Memory B cell (primary cell): ENCODE data around the gene SCN4A.
"Not testable (repeated sequence)": the region's sequence is repeated elsewhere in the genome, so short reads cannot be mapped to it uniquely, and the experiment has no call there.

Experiments used
- ATAC-seq: fragments of 150-1000 bp; cut with Tn5 transposase; 2 replicates; pipeline ENCODE4 v1.10.0; 2021; ENCODE audit warnings: low read depth, mild to moderate bottlenecking, moderate library complexity
- DNase-seq, 2 donors: peaks; one replicate each; pipeline ENCODE4 v3.0.0; 2022; ENCODE audit warnings: low spot score in 2 of 2
- H3K27ac Mint-ChIP-seq: one replicate; pipeline ENCODE4 v1.8.0; 2022; ENCODE audit warnings: mild to moderate bottlenecking, moderate library complexity, mixed read lengths
- H3K27me3 Mint-ChIP-seq: one replicate; pipeline ENCODE4 v1.8.0; 2022; ENCODE audit warnings: mixed read lengths
- H3K36me3 Mint-ChIP-seq: one replicate; pipeline ENCODE4 v1.8.0; 2022; ENCODE audit warnings: mild to moderate bottlenecking, mixed read lengths
- H3K4me1 Mint-ChIP-seq: one replicate; pipeline ENCODE4 v1.8.0; 2022; ENCODE audit warnings: mixed read lengths
- H3K4me3 Mint-ChIP-seq: one replicate; pipeline ENCODE4 v1.8.0; 2022; ENCODE audit warnings: mild to moderate bottlenecking, moderate library complexity, mixed read lengths
- H3K9me3 Mint-ChIP-seq: one replicate; pipeline ENCODE4 v1.8.0; 2022; ENCODE audit warnings: mixed read lengths

SCN4A gene

DNA sequence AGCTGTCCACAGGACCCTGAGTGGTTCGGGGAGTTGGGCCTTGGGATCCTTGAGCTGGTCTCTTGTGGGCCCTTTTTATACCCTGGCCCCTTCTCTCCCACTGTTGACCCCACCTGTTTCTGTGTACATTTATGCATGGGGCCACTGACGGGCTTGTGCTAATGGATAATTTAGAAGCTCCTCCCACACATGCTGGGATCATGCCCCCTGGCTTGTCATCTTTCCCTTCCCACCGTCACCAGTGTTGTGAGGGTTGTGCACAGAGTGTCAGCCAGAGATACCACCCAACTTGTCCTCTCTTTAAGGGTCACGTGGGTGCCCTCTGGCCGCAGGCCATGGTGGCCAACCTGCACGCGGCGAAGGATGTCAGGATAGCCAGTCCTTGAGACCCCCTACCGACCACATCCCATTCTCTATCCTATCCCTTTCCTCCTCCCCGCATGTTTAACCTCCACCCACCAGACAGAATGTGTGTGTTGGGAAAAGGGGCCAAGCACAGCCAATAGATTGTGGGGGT is 53.9 kb downstream of the SCN4A start, which contains the start of gene GH1:
TSS of gene GH1 (minus strand) at position 51 of the 517 bp plus-strand sequence. CDS start 63 bp downstream, outside the sequence.
- not testable (repeated sequence) for ATAC-seq, H3K36me3 Mint-ChIP-seq, DNase-seq, H3K9me3 Mint-ChIP-seq, H3K27me3 Mint-ChIP-seq
- peak within 1 kb of the TSS; percentile 9 for H3K27ac Mint-ChIP-seq
- H3K4me1 Mint-ChIP-seq = peaks cover 40% of the 10 kb centered on the region
- H3K4me3 Mint-ChIP-seq = peak within 1 kb of the TSS; percentile 75

- Mint-ChIP-seq H3K9me3 (no peaks in the 10 kb centered on the region), H3K27me3 (no peaks in the 10 kb centered on the region), H3K36me3 (no peaks in the 10 kb centered on the region), H3K27ac (no peak overlapping the region), H3K4me1 (peaks cover 37% of the 10 kb centered on the region), H3K4me3 (no peak overlapping the region)
- DNase-seq = no peak
- ATAC-seq = no peak
Measured at GRCh38 chr17:63918305-63918704, 54.4 kb downstream of the SCN4A start.

GRCh38 chr17:63917646-63918045 is 55.1 kb downstream of the SCN4A start:
- Mint-ChIP-seq H3K36me3 (no peaks in the 10 kb centered on the region), H3K4me1 (peaks cover 36% of the 10 kb centered on the region), H3K4me3 (no peak overlapping the region), H3K27ac (no peak overlapping the region), H3K9me3 (no peaks in the 10 kb centered on the region), H3K27me3 (no peaks in the 10 kb centered on the region)
- DNase-seq (no peak), ATAC-seq (no peak)

- H3K36me3 Mint-ChIP-seq, H3K27ac Mint-ChIP-seq, H3K4me3 Mint-ChIP-seq, H3K27me3 Mint-ChIP-seq, DNase-seq, ATAC-seq, H3K9me3 Mint-ChIP-seq: not testable (repeated sequence)
- peaks cover 33% of the 10 kb centered on the region for H3K4me1 Mint-ChIP-seq
Measured at GRCh38 chr17:63917206-63917605, 55.5 kb downstream of the SCN4A start.

- no peaks in the 10 kb centered on the region for H3K27me3 Mint-ChIP-seq
- peaks cover 33% of the 10 kb centered on the region for H3K4me1 Mint-ChIP-seq
- DNase-seq (no peak), ATAC-seq (no peak)
- no peaks in the 10 kb centered on the region for H3K9me3 Mint-ChIP-seq
- peak overlapping the region; percentile 31 for H3K27ac Mint-ChIP-seq
- no peak overlapping the region for H3K4me3 Mint-ChIP-seq
- H3K36me3 Mint-ChIP-seq = no peaks in the 10 kb centered on the region
Measured at GRCh38 chr17:63916566-63917185, 56.0 kb downstream of the SCN4A start.

DNA sequence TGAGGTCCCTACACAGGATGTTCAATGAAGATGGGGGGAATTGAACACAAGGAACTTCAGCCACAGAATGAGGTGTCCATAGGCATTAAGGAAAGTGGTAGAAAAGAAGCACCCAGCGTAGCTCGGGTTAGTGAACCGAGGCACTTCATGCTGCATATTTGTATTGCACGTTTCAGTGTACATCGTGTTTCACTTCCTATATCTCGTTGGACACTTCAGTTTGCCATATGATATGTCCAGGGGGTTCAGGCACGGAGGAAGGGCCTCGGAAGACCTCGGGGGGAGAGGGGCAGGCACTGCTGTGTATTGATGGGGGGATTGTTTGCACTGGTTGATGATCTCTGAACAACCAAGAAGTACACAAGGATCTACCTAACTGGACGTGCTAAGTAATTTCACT is 57.0 kb downstream of the SCN4A start:
- H3K36me3 Mint-ChIP-seq, H3K9me3 Mint-ChIP-seq, DNase-seq, H3K27me3 Mint-ChIP-seq: not testable (repeated sequence)
- H3K4me1 Mint-ChIP-seq = peaks cover 36% of the 10 kb centered on the region
- peak overlapping the region; percentile 77 for H3K4me3 Mint-ChIP-seq
- ATAC-seq = peak; percentile 67
- peak overlapping the region; percentile 31 for H3K27ac Mint-ChIP-seq

GRCh38 chr17:63914471-63914870 is 58.2 kb downstream of the SCN4A start:
- H3K4me3 Mint-ChIP-seq = no peak overlapping the region
- H3K27me3 Mint-ChIP-seq = peaks cover 4% of the 10 kb centered on the region
- H3K4me1 Mint-ChIP-seq = peaks cover 28% of the 10 kb centered on the region
- DNase-seq = no peak
- no peak overlapping the region for H3K27ac Mint-ChIP-seq
- no peaks in the 10 kb centered on the region for H3K36me3 Mint-ChIP-seq
- ATAC-seq = no peak
- H3K9me3 Mint-ChIP-seq = no peaks in the 10 kb centered on the region

DNA sequence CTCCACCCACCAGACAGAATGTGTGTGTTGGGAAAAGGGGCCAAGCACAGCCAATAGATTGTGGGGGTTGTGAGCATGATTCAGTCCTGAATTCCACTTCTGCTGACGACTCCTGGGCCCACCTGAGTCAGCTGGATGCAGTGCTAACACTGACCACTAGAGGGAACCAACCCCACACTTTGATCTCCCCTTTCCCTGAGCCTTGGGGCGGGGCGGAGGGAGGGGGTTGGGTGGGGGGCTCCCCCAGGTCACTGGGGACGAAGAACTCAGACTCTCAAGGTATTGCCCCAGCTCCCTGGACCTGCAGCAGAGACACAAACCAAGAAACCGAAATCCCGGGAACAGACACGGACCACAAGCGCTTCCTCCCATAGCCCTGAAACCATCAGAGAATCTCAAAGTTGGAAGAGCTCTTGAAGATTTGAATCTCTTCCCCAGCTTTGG is 61.0 kb downstream of the SCN4A start:
- no peak overlapping the region for H3K4me3 Mint-ChIP-seq
- H3K9me3 Mint-ChIP-seq = no peaks in the 10 kb centered on the region
- H3K27ac Mint-ChIP-seq = no peak overlapping the region
- H3K27me3 Mint-ChIP-seq = peaks cover 4% of the 10 kb centered on the region
- H3K4me1 Mint-ChIP-seq = peaks cover 23% of the 10 kb centered on the region
- ATAC-seq (peak; percentile 54), DNase-seq (peak; percentile 76 to 80)
- H3K36me3 Mint-ChIP-seq = no peaks in the 10 kb centered on the region

- Mint-ChIP-seq H3K27me3 (peaks cover 4% of the 10 kb centered on the region), H3K4me3 (no peak within 1 kb of the TSS), H3K9me3 (no peaks in the 10 kb centered on the region), H3K36me3 (no peaks in the 10 kb centered on the region), H3K27ac (no peak within 1 kb of the TSS), H3K4me1 (peaks cover 18% of the 10 kb centered on the region)
- ATAC-seq = no peak
- no peak for DNase-seq
Measured at GRCh38 chr17:63911041-63911635, 61.6 kb downstream of the SCN4A start, which contains the start of gene CSHL1. TSS of gene CSHL1 (minus strand) at chr17:63911258. CDS start at chr17:63911196, 62 bp downstream.

GRCh38 chr17:63910096-63910495 is 62.6 kb downstream of the SCN4A start:
- H3K36me3 Mint-ChIP-seq = no peaks in the 10 kb centered on the region

GRCh38 chr17:63909586-63909985 is 63.1 kb downstream of the SCN4A start:
- not testable (repeated sequence) for H3K27me3 Mint-ChIP-seq, H3K4me3 Mint-ChIP-seq, H3K27ac Mint-ChIP-seq, H3K4me1 Mint-ChIP-seq, H3K36me3 Mint-ChIP-seq, DNase-seq, ATAC-seq, H3K9me3 Mint-ChIP-seq

More at GRCh38 chr17:63910096-63910495, 62.6 kb downstream of the SCN4A start:
- H3K4me1 Mint-ChIP-seq = peaks cover 10% of the 10 kb centered on the region
- no peak for DNase-seq
- no peak for ATAC-seq
- H3K9me3 Mint-ChIP-seq = no peaks in the 10 kb centered on the region
- H3K27me3 Mint-ChIP-seq = peaks cover 4% of the 10 kb centered on the region
- H3K4me3 Mint-ChIP-seq = no peak overlapping the region
- H3K27ac Mint-ChIP-seq = no peak overlapping the region

- not testable (repeated sequence) for H3K4me1 Mint-ChIP-seq
Measured at GRCh38 chr17:63907161-63907778, 65.4 kb downstream of the SCN4A start.

GRCh38 chr17:63904796-63905195 is 67.9 kb downstream of the SCN4A start:
- H3K27ac Mint-ChIP-seq, H3K4me3 Mint-ChIP-seq, H3K4me1 Mint-ChIP-seq, H3K9me3 Mint-ChIP-seq, DNase-seq, ATAC-seq, H3K36me3 Mint-ChIP-seq, H3K27me3 Mint-ChIP-seq: not testable (repeated sequence)

More at GRCh38 chr17:63907161-63907778, 65.4 kb downstream of the SCN4A start:
- not testable (repeated sequence) for H3K36me3 Mint-ChIP-seq, H3K27ac Mint-ChIP-seq, H3K4me3 Mint-ChIP-seq, DNase-seq, H3K27me3 Mint-ChIP-seq, H3K9me3 Mint-ChIP-seq
- peak; percentile 37 for ATAC-seq

DNA sequence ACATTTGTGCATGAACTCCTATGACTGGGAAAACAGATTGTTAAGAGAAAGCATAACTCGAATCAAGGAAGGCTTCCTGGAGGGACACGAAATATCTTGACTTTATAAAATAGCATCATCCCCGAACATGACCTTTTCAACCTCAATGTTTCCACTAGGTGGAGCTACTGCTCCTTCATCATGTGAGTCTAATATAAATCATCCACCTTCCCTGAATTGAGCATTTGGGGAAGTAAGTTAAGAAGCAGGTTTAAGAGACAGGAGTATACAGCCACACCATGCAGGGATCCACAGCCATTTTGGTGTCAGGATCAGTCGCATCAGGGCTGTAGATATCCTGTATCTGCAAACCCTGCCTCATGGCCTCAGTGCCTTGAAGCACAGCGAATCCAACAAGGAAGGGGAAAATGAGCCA is 68.9 kb downstream of the SCN4A start:
- not testable (repeated sequence) for H3K27ac Mint-ChIP-seq, H3K4me1 Mint-ChIP-seq, H3K36me3 Mint-ChIP-seq, H3K4me3 Mint-ChIP-seq, H3K9me3 Mint-ChIP-seq, H3K27me3 Mint-ChIP-seq
- peak in 1 of 2 donors; percentile 67 for DNase-seq
- peak; percentile 95 for ATAC-seq
